ENCODE measurements around the gene PGPEP1.
"Not testable (repeated sequence)": the region's sequence is repeated elsewhere in the genome, so short reads cannot be mapped to it uniquely, and the experiment has no call there.

Gene PGPEP1

GRCh38 chr19:18321734-18322102 lies 18.7 kb upstream of the PGPEP1 start:
- DNase-seq (ENCODE audit: low read depth), result no peak
- H3K4me3 ChIP-seq (ENCODE audit: low read length), result peak overlapping the region; percentile 78
- TF ChIP-seq, protein P1, sequence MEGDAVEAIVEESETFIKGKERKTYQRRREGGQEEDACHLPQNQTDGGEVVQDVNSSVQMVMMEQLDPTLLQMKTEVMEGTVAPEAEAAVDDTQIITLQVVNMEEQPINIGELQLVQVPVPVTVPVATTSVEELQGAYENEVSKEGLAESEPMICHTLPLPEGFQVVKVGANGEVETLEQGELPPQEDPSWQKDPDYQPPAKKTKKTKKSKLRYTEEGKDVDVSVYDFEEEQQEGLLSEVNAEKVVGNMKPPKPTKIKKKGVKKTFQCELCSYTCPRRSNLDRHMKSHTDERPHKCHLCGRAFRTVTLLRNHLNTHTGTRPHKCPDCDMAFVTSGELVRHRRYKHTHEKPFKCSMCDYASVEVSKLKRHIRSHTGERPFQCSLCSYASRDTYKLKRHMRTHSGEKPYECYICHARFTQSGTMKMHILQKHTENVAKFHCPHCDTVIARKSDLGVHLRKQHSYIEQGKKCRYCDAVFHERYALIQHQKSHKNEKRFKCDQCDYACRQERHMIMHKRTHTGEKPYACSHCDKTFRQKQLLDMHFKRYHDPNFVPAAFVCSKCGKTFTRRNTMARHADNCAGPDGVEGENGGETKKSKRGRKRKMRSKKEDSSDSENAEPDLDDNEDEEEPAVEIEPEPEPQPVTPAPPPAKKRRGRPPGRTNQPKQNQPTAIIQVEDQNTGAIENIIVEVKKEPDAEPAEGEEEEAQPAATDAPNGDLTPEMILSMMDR (IDR thresholded peaks at IDR 0.05; ENCODE audit: insufficient read depth, low read depth, low read length, missing control alignments), result no peak

DNA sequence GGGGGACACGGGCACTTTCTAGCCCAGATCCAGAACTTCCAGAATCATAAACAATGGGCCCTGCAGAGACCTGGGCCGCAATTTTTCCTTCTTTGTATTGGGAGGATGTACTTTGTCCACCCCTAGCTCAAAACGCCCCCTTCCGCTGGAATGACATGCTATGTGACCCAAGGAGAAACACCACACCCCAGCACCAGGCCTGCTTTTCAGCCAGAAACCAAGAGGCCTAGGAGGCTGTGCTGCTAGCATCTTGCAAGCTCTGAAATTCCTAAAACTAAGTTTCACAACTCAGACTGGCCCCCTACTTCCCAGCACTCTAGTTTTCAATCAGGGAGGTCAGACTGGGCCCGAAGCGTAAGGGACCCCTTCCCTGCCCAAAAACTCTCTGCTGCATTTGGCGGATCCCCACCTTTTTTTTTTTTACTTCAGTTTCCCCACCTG lies 18.1 kb upstream of the PGPEP1 start:
- peak; percentile 44 for DNase-seq (ENCODE audit: low read depth)
- TF ChIP-seq, protein P1 (IDR thresholded peaks at IDR 0.05; ENCODE audit: insufficient read depth, low read depth, low read length, missing control alignments), result peak; percentile 18
- peak overlapping the region; percentile 78 for H3K4me3 ChIP-seq (ENCODE audit: low read length)

DNA sequence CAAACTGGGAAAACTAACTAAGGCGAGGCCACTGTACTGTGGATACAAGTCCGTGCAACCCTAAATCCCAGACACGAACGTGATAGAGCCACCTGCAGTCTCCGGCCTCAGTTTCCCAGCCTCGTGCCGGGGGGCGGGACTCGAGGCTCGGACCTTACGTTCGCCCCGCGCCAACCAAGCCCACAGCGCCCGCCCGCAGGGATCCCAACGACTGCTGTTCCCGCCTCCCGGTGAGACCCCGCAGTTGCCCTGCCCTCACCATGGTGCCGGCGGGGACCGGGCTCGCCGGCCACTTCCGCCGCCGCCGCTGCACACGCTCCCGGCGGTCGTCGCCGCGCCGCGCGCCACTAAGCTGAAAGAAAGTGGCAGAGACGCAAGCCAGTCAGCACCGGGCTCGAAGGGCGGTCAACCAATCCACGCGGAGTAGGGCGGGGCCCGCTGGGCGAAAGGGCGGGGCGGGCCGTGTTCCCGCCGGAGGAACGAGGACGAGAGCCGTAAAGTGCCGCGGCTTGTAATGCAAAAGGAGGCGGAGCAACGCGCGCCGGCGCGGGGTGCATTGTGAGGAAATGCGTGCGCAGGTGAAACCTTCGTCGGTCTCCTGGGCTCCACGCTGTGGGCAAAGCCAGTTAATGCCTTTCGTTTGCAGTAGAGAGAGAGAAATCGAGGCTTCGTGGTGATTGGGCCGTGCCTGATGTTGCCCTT lies 17.5 kb upstream of the PGPEP1 start, which contains the start of gene LSM4:
Gene LSM4, minus strand, starts transcription at position 318 of the 702 bp plus-strand sequence. Its CDS starts 56 bp downstream, at position 262.
- peak within 1 kb of the TSS; percentile 78 for H3K4me3 ChIP-seq (ENCODE audit: low read length)
- peak; percentile 99 for DNase-seq (ENCODE audit: low read depth)
- TF ChIP-seq, protein P1 (IDR thresholded peaks at IDR 0.05; ENCODE audit: insufficient read depth, low read depth, low read length, missing control alignments), result peak; percentile 55

DNA sequence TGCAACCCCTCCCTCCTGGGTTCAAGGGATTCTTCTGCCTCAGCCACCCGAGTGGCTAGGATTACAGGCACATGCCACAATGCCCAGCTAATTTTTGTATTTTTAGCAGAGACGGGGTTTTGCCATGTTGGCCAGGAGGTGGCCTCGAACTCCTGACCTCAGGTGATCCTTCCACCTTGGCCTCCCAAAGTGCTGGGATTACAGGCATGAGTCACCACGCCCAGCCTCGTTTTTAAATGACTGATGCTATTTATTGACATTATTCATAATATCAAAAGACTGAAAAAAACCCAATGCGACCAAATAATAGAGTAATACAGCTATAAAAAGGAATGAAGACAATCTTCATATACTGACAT lies 16.0 kb upstream of the PGPEP1 start:
- DNase-seq (ENCODE audit: low read depth), result not testable (repeated sequence)

DNA sequence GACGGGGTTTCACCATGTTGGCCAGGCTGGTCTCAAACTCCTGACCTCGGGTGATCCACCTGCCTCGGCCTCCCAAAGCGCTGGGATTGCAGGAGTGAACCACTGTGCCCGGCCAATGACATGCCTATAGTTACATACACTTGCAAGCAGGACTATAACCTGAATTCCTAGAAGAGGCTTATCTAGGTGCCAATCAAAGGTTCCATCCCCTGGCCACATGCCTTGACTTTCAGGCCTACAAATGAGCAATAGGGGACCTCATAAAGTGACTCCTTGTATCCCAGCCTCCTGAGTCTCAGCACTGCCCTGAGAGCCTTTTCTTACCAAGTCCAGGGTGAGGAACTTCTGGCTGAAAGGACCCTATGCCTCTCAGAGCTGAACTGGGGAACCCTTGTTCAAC lies 13.6 kb upstream of the PGPEP1 start:
- TF ChIP-seq, protein P1 (IDR thresholded peaks at IDR 0.05; ENCODE audit: insufficient read depth, low read depth, low read length, missing control alignments), result no peak
- DNase-seq (ENCODE audit: low read depth), result no peak
- H3K4me3 ChIP-seq (ENCODE audit: low read length), result no peak overlapping the region

More for the DNA sequence above, 16.0 kb upstream of the PGPEP1 start:
- H3K4me3 ChIP-seq (ENCODE audit: low read length), result not testable (repeated sequence)

DNA sequence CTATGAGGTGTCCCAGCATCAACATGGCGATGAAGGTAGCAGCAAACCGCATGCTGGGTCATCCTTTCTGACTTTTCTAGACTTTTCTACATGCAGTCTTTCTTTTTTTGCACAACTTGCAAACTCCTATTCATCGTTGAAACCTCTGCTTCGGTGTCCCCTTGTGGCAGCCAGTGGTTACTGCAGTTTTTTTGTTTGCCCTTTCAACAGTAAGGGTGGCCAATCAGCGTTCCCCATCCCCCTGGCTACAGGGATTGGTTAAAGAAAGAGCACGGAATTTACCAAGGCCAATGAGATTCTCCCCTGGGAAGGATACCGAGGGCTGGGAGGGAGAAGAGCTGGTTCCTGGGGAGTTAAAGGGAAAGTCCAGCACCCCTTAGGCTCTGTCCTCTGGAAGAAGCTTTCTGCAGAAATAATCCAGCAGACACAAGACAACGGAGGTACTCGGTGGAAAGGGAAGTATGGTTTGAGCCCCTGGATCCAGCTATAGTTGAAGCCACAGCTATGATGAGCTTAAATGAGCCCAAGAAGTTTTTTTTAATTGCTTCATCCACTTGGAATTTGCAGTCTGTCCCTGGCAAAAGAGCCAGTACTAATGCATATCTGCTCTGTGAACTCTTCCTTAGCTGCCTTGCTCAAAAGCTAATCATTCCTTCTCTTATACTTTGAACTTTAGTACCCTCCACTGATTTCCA lies 11.9 kb upstream of the PGPEP1 start:
- peak; percentile 97 for DNase-seq (ENCODE audit: low read depth)

DNA sequence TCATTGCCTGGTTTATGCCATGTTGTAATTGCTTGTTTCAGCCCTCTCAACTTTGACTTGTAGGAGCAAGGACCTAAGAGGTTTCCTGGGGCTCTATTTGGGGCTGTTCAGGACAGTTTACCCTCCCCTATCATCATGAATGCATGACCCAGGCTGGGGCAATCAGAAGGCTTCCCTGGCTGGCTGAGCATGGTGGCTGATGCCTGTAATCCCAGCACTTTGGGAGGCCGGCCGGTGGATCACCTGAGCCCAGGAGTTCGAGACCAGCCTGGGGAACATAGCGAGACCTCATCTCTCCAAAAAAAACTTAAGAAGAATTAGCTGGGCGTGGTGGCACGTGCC lies 11.4 kb upstream of the PGPEP1 start:
- TF ChIP-seq, protein P1 (IDR thresholded peaks at IDR 0.05; ENCODE audit: insufficient read depth, low read depth, low read length, missing control alignments), result no peak

More for the DNA sequence above, 11.9 kb upstream of the PGPEP1 start:
- TF ChIP-seq, protein P1 (IDR thresholded peaks at IDR 0.05; ENCODE audit: insufficient read depth, low read depth, low read length, missing control alignments), result peak; percentile 97
- H3K4me3 ChIP-seq (ENCODE audit: low read length), result peak overlapping the region; percentile 47

More for the DNA sequence above, 11.4 kb upstream of the PGPEP1 start:
- no peak for DNase-seq (ENCODE audit: low read depth)
- peak overlapping the region; percentile 47 for H3K4me3 ChIP-seq (ENCODE audit: low read length)
